SK-N-SH (cell line): ENCODE measurements around the gene RUVBL2. TPM values are rescaled to one million over a fixed set of nuclear protein-coding genes. Genes with fewer than 3 reads are reported as not detected.

Experiments used
- CTCF ChIA-PET: fragments of 300-600, 350-600 bp; formaldehyde crosslinking; extraction: SDS; loops from one replicate; lab custom pipeline; 2021; lab: Yijun Ruan, JAX
- POLR2A ChIA-PET: fragments of 350-600 bp; sonication (Branson Sonifier 250); formaldehyde crosslinking; extraction: SDS; loops from one replicate; lab custom pipeline; 2020; ENCODE audit warnings: antibody characterized with exemption, inconsistent platforms; lab: Yijun Ruan, JAX
- DNase-seq: peaks from one replicate; pipeline ENCODE4 v3.0.0; 2012
- H2AFZ ChIP-seq: fragments of 200-600 bp; sonication (generic); 2 replicates; pipeline ENCODE4 v1.8.1; 2016; ENCODE audit warnings: antibody characterized with exemption, mild to moderate bottlenecking, low read depth
- H3F3A ChIP-seq: fragments of 200-600 bp; sonication (generic); replicated peaks from 2 replicates; pipeline ENCODE3; 2016; ENCODE audit warnings: antibody characterized with exemption, mild to moderate bottlenecking; ENCODE audit not compliant: insufficient read depth
- H3K27ac ChIP-seq, 2 experiments: fragments of 200-500 bp in 1 of 2; fragments of 200-600 bp in 1 of 2; sonication (Bioruptor generic) in 1 of 2; sonication (generic), shearing (Covaris generic) in 1 of 2; 2 replicates each; pipeline versions ENCODE4 v1.5.1 to v1.6.1; 2014 to 2016; ENCODE audit warnings: low read depth in 2 of 2, inconsistent platforms in 1 of 2, low read length in 1 of 2, mild to moderate bottlenecking in 1 of 2, mixed read lengths in 1 of 2
- H3K27me3 ChIP-seq: fragments of 200-600 bp; sonication (generic), shearing (Covaris generic); 2 replicates; pipeline ENCODE4 v1.6.1; 2016; ENCODE audit warnings: mixed run types; ENCODE audit not compliant: insufficient read depth
- H3K36me3 ChIP-seq, 2 experiments: fragments of 200-500 bp in 1 of 2; fragments of 200-600 bp in 1 of 2; sonication (Bioruptor generic) in 1 of 2; sonication (generic) in 1 of 2; replicated peaks in 1 of 2; 2 replicates each; pipeline versions ENCODE3 to v1.5.1; 2014 to 2016; ENCODE audit warnings: low read length in 1 of 2, mild to moderate bottlenecking in 1 of 2; ENCODE audit not compliant: insufficient read depth in 2 of 2, control insufficient read depth in 1 of 2
- H3K4me1 ChIP-seq, 2 experiments: fragments of 200-500 bp in 1 of 2; fragments of 200-600 bp in 1 of 2; sonication (Bioruptor generic) in 1 of 2; sonication (generic), shearing (Covaris generic) in 1 of 2; 2 replicates each; pipeline versions ENCODE4 v1.5.1 to v1.6.1; 2014 to 2016; ENCODE audit warnings: low read depth in 1 of 2, low read length in 1 of 2, mixed run types in 1 of 2; ENCODE audit not compliant: insufficient read depth in 2 of 2, control insufficient read depth in 1 of 2
- H3K4me2 ChIP-seq: fragments of 200-600 bp; sonication (generic), shearing (Covaris generic); 2 replicates; pipeline ENCODE4 v1.6.1; 2017; ENCODE audit warnings: mixed run types
- H3K4me3 ChIP-seq, 2 experiments: fragments of 200-500 bp in 1 of 2; fragments of 200-600 bp in 1 of 2; sonication (Bioruptor generic) in 1 of 2; sonication (generic), shearing (Covaris generic) in 1 of 2; 2 replicates each; pipeline versions ENCODE4 v1.5.1 to v1.8.1; 2014 to 2016; ENCODE audit warnings: low read depth in 2 of 2, inconsistent platforms in 1 of 2, low read length in 1 of 2, mild to moderate bottlenecking in 1 of 2, mixed read lengths in 1 of 2, moderate library complexity in 1 of 2
- H3K79me2 ChIP-seq: fragments of 200-600 bp; sonication (generic); 2 replicates; pipeline ENCODE4 v1.8.1; 2017; ENCODE audit warnings: mild to moderate bottlenecking; ENCODE audit not compliant: insufficient read depth
- H3K9ac ChIP-seq: fragments of 200-600 bp; sonication (generic); 2 replicates; pipeline ENCODE4 v1.6.1; 2017; ENCODE audit warnings: mixed run types
- H3K9me2 ChIP-seq: fragments of 200-600 bp; sonication (generic); 2 replicates; pipeline ENCODE4 v1.6.1; 2017; ENCODE audit warnings: mixed run types
- H3K9me3 ChIP-seq: fragments of 200-600 bp; sonication (generic); 2 replicates; pipeline ENCODE4 v1.6.1; 2017; ENCODE audit warnings: mixed run types, mild to moderate bottlenecking, moderate library complexity
- H4K20me1 ChIP-seq: fragments of 200-600 bp; sonication (generic); 2 replicates; pipeline ENCODE4 v1.6.1; 2017; ENCODE audit warnings: mild to moderate bottlenecking, mixed run types; ENCODE audit not compliant: insufficient read depth
- EZH2phosphoT487 ChIP-seq: fragments of 200-600 bp; sonication (generic); IDR thresholded peaks from 2 replicates; pipeline ENCODE4 v1.6.1; 2017; ENCODE audit warnings: low read depth, mixed run types, mild to moderate bottlenecking, antibody characterized with exemption, moderate library complexity, borderline replicate concordance
- FOXJ3 ChIP-seq: sonication (generic); formaldehyde crosslinking; IDR thresholded peaks from 2 replicates; pipeline ENCODE4 v1.5.1; 2020; ENCODE audit warnings: mild to moderate bottlenecking, missing genetic modification reagents
- FOXM1 ChIP-seq: IDR thresholded peaks from 2 replicates; pipeline ENCODE4 v1.4.0; 2012; ENCODE audit warnings: low read depth, mild to moderate bottlenecking
- JUND ChIP-seq: IDR thresholded peaks from 2 replicates; pipeline ENCODE4 v1.4.0; 2012
- MEF2A ChIP-seq: IDR thresholded peaks from 2 replicates; pipeline ENCODE4 v1.4.0; 2012; ENCODE audit warnings: low read depth, borderline replicate concordance
- MXI1 ChIP-seq: IDR thresholded peaks from 2 replicates; pipeline ENCODE4 v1.6.1; 2012; ENCODE audit warnings: mild to moderate bottlenecking, low read depth, low read length, improper control_type of control experiment
- NFIC ChIP-seq: IDR thresholded peaks from 2 replicates; pipeline ENCODE4 v1.4.0; 2012; ENCODE audit warnings: borderline replicate concordance
- NRF1 ChIP-seq: IDR thresholded peaks from 2 replicates; pipeline ENCODE4 v1.6.1; 2012; ENCODE audit warnings: low read depth, mild to moderate bottlenecking, low read length
- PBX3 ChIP-seq: IDR thresholded peaks from 2 replicates; pipeline ENCODE4; 2012
- RAD21 ChIP-seq: IDR thresholded peaks from 2 replicates; pipeline ENCODE4 v1.6.1; 2012; ENCODE audit warnings: mild to moderate bottlenecking, low read length
- RCOR1 ChIP-seq: fragments of 150-350 bp; IDR thresholded peaks from 2 replicates; pipeline ENCODE4 v1.6.1; 2017; ENCODE audit warnings: antibody characterized with exemption, low read length
- RFX5 ChIP-seq: IDR thresholded peaks from 2 replicates; pipeline ENCODE4 v1.6.1; 2012; ENCODE audit warnings: mild to moderate bottlenecking, improper control_type of control experiment, low read length
- SMC3 ChIP-seq: IDR thresholded peaks from 2 replicates; pipeline ENCODE4 v1.6.1; 2012; ENCODE audit warnings: low read depth, low read length, improper control_type of control experiment
- YY1 ChIP-seq: IDR thresholded peaks from 2 replicates; pipeline ENCODE4 v1.4.0; 2012; ENCODE audit warnings: low read depth, mild to moderate bottlenecking
- WGBS: methylation state at CpG from one replicate; pipeline ENCODE4 v1.1.6; 2017; ENCODE audit warnings: low lambda C conversion rate; 5-methylcytosine and 5-hydroxymethylcytosine counted together
- polyA plus RNA-seq, 3 experiments: library from polyadenylated mRNA; depleted of rRNA; stranded (reverse); fragments of >200 nt; gene quantifications; 2 replicates each; pipeline ENCODE4 v1.2.3, GENCODE V29; 2012
- TF ChIP-seq, protein P1 (sequence below): IDR thresholded peaks from 2 replicates; pipeline ENCODE4 v1.4.0; 2012; ENCODE audit warnings: low read depth, borderline replicate concordance
- TF ChIP-seq, protein P2 (sequence below): fragments of 150-350 bp; IDR thresholded peaks from 2 replicates; pipeline ENCODE4 v1.6.1; 2017; ENCODE audit warnings: antibody characterized with exemption, low read length, low read depth, borderline replicate concordance
- TF ChIP-seq, protein P3 (sequence below): fragments of 150-350 bp; IDR thresholded peaks from 2 replicates; pipeline ENCODE4 v1.6.1; 2016; ENCODE audit warnings: mild to moderate bottlenecking, low read depth, low read length

Gene RUVBL2
- polyA plus RNA-seq, 1 of the 3 experiments (the other 2 are of a cell fraction) = 459 TPM

DNA sequence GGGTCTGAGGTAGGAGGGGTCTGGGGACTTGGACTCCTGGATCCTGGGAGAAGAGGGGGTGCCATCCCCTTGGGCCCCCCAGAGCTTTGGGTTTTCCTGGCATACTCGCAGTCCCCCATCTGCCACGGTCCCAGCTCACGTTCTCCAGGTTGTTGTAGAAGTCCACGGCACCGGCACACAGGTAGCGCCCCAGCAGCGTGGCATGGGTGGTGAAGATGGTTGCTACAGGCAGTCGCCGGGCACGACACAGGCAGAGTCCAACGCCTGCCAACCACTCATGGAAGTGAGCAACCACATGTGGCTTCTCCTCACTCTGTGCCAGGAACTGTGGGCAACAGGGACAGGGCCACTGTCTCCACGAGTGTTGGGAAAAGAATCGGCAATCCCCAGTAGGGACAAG lies 8.0 kb upstream of the RUVBL2 start:
- Histone ChIP-seq H3K9me3 (no peaks in the 10 kb centered on the region), H3K79me2 (peaks cover 17% of the 10 kb centered on the region; the same call in 1 of the 2 replicates), H2AFZ (no peak overlapping the region), H3K27ac (no peak overlapping the region), H4K20me1 (no peaks in the 10 kb centered on the region), H3K4me3 (no peak overlapping the region), H3K27me3 (no peaks in the 10 kb centered on the region), H3K4me2 (no peak overlapping the region), H3K4me1 (no peaks in the 10 kb centered on the region), H3F3A (no peaks in the 10 kb centered on the region), H3K36me3 (peaks cover 5 to 52% of the 10 kb centered on the region in 2 experiments), H3K9ac (no peak overlapping the region), H3K9me2 (no peaks in the 10 kb centered on the region)
- no peak for DNase-seq
- ChIA-PET CTCF (interaction anchor here (0.9 to 2.8 kb wide), 2 partner anchors 14 to 15 kb away, joined by 3 to 13 read pairs; no protein-coding TSS in a partner anchor), POLR2A (no interaction called here)
- no peak for TF ChIP-seq PBX3
- no peak for TF ChIP-seq MXI1
- TF ChIP-seq JUND = no peak
- TF ChIP-seq RCOR1 = no peak
- no peak for TF ChIP-seq YY1
- TF ChIP-seq, protein P1, sequence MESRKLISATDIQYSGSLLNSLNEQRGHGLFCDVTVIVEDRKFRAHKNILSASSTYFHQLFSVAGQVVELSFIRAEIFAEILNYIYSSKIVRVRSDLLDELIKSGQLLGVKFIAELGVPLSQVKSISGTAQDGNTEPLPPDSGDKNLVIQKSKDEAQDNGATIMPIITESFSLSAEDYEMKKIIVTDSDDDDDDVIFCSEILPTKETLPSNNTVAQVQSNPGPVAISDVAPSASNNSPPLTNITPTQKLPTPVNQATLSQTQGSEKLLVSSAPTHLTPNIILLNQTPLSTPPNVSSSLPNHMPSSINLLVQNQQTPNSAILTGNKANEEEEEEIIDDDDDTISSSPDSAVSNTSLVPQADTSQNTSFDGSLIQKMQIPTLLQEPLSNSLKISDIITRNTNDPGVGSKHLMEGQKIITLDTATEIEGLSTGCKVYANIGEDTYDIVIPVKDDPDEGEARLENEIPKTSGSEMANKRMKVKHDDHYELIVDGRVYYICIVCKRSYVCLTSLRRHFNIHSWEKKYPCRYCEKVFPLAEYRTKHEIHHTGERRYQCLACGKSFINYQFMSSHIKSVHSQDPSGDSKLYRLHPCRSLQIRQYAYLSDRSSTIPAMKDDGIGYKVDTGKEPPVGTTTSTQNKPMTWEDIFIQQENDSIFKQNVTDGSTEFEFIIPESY = no peak
- no peak for TF ChIP-seq FOXM1
- no peak for TF ChIP-seq SMC3
- no peak for TF ChIP-seq EZH2phosphoT487
- no peak for TF ChIP-seq RAD21
- no peak for TF ChIP-seq RFX5
- no peak for TF ChIP-seq MEF2A
- no peak for TF ChIP-seq NRF1
- TF ChIP-seq, protein P2, sequence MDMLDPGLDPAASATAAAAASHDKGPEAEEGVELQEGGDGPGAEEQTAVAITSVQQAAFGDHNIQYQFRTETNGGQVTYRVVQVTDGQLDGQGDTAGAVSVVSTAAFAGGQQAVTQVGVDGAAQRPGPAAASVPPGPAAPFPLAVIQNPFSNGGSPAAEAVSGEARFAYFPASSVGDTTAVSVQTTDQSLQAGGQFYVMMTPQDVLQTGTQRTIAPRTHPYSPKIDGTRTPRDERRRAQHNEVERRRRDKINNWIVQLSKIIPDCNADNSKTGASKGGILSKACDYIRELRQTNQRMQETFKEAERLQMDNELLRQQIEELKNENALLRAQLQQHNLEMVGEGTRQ = no peak
- TF ChIP-seq NFIC = no peak
- TF ChIP-seq FOXJ3 (CRISPR knock-in tag) = no peak
- TF ChIP-seq, protein P3, sequence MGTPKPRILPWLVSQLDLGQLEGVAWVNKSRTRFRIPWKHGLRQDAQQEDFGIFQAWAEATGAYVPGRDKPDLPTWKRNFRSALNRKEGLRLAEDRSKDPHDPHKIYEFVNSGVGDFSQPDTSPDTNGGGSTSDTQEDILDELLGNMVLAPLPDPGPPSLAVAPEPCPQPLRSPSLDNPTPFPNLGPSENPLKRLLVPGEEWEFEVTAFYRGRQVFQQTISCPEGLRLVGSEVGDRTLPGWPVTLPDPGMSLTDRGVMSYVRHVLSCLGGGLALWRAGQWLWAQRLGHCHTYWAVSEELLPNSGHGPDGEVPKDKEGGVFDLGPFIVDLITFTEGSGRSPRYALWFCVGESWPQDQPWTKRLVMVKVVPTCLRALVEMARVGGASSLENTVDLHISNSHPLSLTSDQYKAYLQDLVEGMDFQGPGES = no peak
- 98% methylated on average over 13 of the region's 13 CpGs for WGBS
